IPS-NIHi11 (cell line): Measurements from ENCODE around the gene LDLR.
"Not testable (repeated sequence)": the region's sequence is repeated elsewhere in the genome, so short reads cannot be mapped to it uniquely, and the experiment has no call there.

ENCODE experiments used
- DNase-seq: peaks from one replicate; pipeline ENCODE4 v3.0.0; 2012; ENCODE audit warnings: mixed read lengths, low spot score

Gene LDLR

GRCh38 chr19:11174336-11174735 lies 85.1 kb downstream of the LDLR start:
- DNase-seq = no peak

- no peak for DNase-seq
Measured at GRCh38 chr19:11175920-11176319, 86.7 kb downstream of the LDLR start.

- no peak for DNase-seq
Measured at GRCh38 chr19:11176466-11177193, 87.4 kb downstream of the LDLR start.

- DNase-seq = no peak
Measured at GRCh38 chr19:11177592-11177991, 88.3 kb downstream of the LDLR start.

GRCh38 chr19:11179145-11179465 lies 89.8 kb downstream of the LDLR start:
- DNase-seq = not testable (repeated sequence)

- no peak for DNase-seq
Measured at GRCh38 chr19:11179716-11180297, 90.5 kb downstream of the LDLR start.

GRCh38 chr19:11180346-11180745 lies 91.1 kb downstream of the LDLR start:
- DNase-seq = no peak

GRCh38 chr19:11180975-11181374 lies 91.7 kb downstream of the LDLR start:
- DNase-seq = not testable (repeated sequence)

GRCh38 chr19:11181488-11181887 lies 92.2 kb downstream of the LDLR start:
- no peak for DNase-seq
